Activated CD4-positive, alpha-beta T cell treated with anti-CD3 and anti-CD28 coated beads for 1 hour (primary cell): ENCODE data around the gene NBEA.

Experiments used
- DNase-seq: peaks from one replicate; pipeline ENCODE4 v3.0.0-alpha.2; 2020

The NBEA gene

GRCh38 chr13:35478271-35479037 lies 536.4 kb downstream of the NBEA start:
- DNase-seq, result no peak

GRCh38 chr13:35479038-35479492 lies 537.0 kb downstream of the NBEA start:
- no peak for DNase-seq

- no peak for DNase-seq
Observed at GRCh38 chr13:35479706-35480105, 537.6 kb downstream of the NBEA start.

GRCh38 chr13:35480346-35480745 lies 538.3 kb downstream of the NBEA start:
- DNase-seq, result no peak

- no peak for DNase-seq
Observed at GRCh38 chr13:35481777-35482176, 539.7 kb downstream of the NBEA start.

- no peak for DNase-seq
Observed at GRCh38 chr13:35482527-35482926, 540.5 kb downstream of the NBEA start.

- DNase-seq, result no peak
Observed at GRCh38 chr13:35483761-35484160, 541.7 kb downstream of the NBEA start.

GRCh38 chr13:35484384-35484783 lies 542.3 kb downstream of the NBEA start:
- DNase-seq, result no peak

- no peak for DNase-seq
Observed at GRCh38 chr13:35485424-35485823, 543.4 kb downstream of the NBEA start.

- no peak for DNase-seq
Observed at GRCh38 chr13:35489050-35489449, 547.0 kb downstream of the NBEA start.

- no peak for DNase-seq
Observed at GRCh38 chr13:35496006-35496405, 553.9 kb downstream of the NBEA start.

GRCh38 chr13:35496761-35497386 lies 554.8 kb downstream of the NBEA start:
- no peak for DNase-seq

- no peak for DNase-seq
Observed at GRCh38 chr13:35498231-35498630, 556.2 kb downstream of the NBEA start.

- DNase-seq, result no peak
Observed at GRCh38 chr13:35499196-35499662, 557.2 kb downstream of the NBEA start.

GRCh38 chr13:35499676-35500075 lies 557.6 kb downstream of the NBEA start:
- DNase-seq, result no peak

- DNase-seq, result no peak
Observed at GRCh38 chr13:35500144-35500543, 558.1 kb downstream of the NBEA start.

GRCh38 chr13:35501661-35502235 lies 559.7 kb downstream of the NBEA start:
- no peak for DNase-seq

GRCh38 chr13:35502456-35502855 lies 560.4 kb downstream of the NBEA start:
- no peak for DNase-seq

- no peak for DNase-seq
Observed at GRCh38 chr13:35512271-35512920, 570.3 kb downstream of the NBEA start.

GRCh38 chr13:35514061-35514477 lies 572.0 kb downstream of the NBEA start:
- no peak for DNase-seq

- no peak for DNase-seq
Observed at GRCh38 chr13:35514801-35515502, 572.9 kb downstream of the NBEA start.

GRCh38 chr13:35518337-35518946 lies 576.4 kb downstream of the NBEA start:
- no peak for DNase-seq
